Renal cortical epithelial cell (primary cell): ENCODE measurements around the gene CTLA4. TPM values are rescaled to one million over a fixed set of nuclear protein-coding genes. Genes with fewer than 3 reads are reported as not detected.

Source experiments
- total RNA-seq: library from RNA; depleted of rRNA; stranded (reverse); fragments of >200 nt; gene quantifications from 2 replicates; pipeline ENCODE4 v1.2.3, GENCODE V29; 2014

CTLA4 gene
- total RNA-seq, 1 donor from 2014 or later: not detected

Other genes starting within 250 kb of the CTLA4 start
- not detected in 2 replicates for gene CD28, start 161.1 kb upstream of the CTLA4 start, total RNA-seq
- not detected in 2 replicates for gene ICOS, start 69.0 kb downstream of the CTLA4 start, total RNA-seq